ENCODE data around the gene PHF23.

Gene PHF23

DNA sequence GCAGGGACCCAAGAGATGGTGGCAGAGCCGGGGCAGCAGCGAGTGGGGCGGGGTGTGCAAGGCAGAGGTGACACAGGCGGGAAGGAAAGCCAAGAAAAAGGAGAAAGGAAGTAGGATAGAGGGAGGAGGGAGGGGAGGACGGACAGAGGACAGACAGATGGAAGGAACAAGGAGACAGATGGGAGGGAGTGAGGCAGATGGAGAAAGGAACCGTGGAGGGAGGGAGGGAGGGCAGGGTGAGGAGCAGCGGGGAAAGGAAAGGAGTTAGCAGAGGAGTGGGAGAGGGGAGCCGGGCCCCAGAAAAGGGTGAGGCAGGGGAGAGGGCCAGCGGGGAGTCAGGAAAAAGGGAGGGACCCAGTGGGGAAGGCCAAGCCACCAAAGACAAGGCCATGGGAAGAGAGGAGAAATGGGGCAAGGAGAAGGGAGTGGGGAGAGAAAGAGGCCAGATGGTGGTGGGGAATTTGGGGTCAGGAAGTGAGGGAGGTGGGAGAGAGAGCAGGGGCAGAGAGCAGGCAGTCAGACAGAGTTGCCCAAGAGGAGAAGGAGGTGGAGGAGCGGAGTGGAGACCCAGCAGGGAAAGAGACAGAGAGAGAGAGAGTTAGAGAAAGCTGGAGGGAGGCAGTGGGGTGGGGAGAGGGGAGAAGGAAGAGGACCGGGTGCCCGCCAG lies 46.9 kb downstream of the PHF23 start:
- DNase-seq (ENCODE audit: low read depth) = no peak
- TF ChIP-seq, protein P1, sequence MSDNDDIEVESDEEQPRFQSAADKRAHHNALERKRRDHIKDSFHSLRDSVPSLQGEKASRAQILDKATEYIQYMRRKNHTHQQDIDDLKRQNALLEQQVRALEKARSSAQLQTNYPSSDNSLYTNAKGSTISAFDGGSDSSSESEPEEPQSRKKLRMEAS (IDR thresholded peaks at IDR 0.05; ENCODE audit: low read depth, low read length) = no peak
- TF ChIP-seq MYC (IDR thresholded peaks at IDR 0.05; ENCODE audit: low read depth, low read length) = no peak
- no peak for TF ChIP-seq POLR2A (IDR thresholded peaks at IDR 0.05; ENCODE audit: extremely low read depth, insufficient read length)
- TF ChIP-seq, protein P2, sequence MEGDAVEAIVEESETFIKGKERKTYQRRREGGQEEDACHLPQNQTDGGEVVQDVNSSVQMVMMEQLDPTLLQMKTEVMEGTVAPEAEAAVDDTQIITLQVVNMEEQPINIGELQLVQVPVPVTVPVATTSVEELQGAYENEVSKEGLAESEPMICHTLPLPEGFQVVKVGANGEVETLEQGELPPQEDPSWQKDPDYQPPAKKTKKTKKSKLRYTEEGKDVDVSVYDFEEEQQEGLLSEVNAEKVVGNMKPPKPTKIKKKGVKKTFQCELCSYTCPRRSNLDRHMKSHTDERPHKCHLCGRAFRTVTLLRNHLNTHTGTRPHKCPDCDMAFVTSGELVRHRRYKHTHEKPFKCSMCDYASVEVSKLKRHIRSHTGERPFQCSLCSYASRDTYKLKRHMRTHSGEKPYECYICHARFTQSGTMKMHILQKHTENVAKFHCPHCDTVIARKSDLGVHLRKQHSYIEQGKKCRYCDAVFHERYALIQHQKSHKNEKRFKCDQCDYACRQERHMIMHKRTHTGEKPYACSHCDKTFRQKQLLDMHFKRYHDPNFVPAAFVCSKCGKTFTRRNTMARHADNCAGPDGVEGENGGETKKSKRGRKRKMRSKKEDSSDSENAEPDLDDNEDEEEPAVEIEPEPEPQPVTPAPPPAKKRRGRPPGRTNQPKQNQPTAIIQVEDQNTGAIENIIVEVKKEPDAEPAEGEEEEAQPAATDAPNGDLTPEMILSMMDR (IDR thresholded peaks at IDR 0.05; ENCODE audit: low read depth, low read length) = no peak
- H3K4me3 ChIP-seq (ENCODE audit: low read depth, low read length) = no peak overlapping the region

DNA sequence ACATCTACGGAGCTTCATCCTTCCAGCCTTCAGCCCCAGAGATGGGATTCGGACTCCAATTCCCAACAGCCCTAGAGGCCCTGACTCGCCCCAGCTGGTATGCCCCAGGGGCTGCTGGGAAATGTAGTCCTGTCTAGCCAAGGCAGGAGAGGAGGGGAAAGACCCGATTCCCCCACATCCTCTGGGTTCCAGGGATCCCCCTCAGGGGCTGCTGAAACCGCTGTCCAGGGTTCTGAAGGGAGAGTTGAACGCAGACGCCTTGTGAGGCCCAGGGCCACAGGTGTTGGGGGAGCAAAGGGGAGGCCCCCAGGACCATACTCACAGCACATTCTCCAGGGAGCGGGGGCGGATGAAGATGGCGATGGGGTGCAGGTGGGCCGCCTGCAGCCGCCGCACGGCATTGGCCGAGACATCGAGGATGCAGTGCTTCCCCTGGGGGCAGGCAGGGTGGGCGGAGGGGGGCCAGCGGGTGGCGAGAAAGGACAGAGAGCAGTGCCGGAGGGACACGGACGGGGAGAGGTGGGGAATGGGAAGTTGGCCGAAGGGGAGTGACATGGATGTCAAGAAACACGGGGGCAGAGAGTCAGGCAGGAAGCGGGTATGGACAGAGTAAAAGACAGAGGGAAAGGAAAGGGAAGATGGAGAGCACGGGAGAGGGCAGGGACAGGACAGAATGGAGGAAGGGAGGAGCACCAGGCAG lies 47.5 kb downstream of the PHF23 start:
- DNase-seq (ENCODE audit: low read depth) = peak; percentile 35
- TF ChIP-seq POLR2A (IDR thresholded peaks at IDR 0.05; ENCODE audit: extremely low read depth, insufficient read length) (no peak), MYC (IDR thresholded peaks at IDR 0.05; ENCODE audit: low read depth, low read length) (no peak)
- TF ChIP-seq, protein P2 (IDR thresholded peaks at IDR 0.05; ENCODE audit: low read depth, low read length) = no peak
- TF ChIP-seq, protein P1 (IDR thresholded peaks at IDR 0.05; ENCODE audit: low read depth, low read length) = no peak
- no peak overlapping the region for H3K4me3 ChIP-seq (ENCODE audit: low read depth, low read length)

DNA sequence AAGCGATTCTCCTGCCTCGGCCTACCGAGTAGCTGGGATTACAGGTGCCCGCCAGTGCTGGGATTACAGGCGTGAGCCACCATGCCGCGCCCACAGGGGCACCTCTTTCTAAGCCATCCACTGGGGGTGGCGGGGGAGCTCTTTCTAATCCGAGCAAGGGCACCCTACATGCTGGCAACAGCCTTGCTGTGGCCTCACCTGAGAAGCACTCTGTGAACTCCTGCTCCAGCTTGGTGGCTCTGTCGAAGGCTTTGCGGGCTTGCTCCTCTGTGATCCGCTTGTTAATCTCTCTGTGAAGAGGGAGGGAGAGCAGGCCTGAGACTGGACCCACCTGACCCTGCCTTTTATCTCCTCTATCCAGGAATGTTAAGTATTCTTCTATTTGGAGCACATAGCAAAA lies 48.2 kb downstream of the PHF23 start:
- TF ChIP-seq POLR2A (IDR thresholded peaks at IDR 0.05; ENCODE audit: extremely low read depth, insufficient read length) (no peak), MYC (IDR thresholded peaks at IDR 0.05; ENCODE audit: low read depth, low read length) (no peak)
- TF ChIP-seq, protein P1 (IDR thresholded peaks at IDR 0.05; ENCODE audit: low read depth, low read length) = no peak
- TF ChIP-seq, protein P2 (IDR thresholded peaks at IDR 0.05; ENCODE audit: low read depth, low read length) = no peak
- no peak for DNase-seq (ENCODE audit: low read depth)
- H3K4me3 ChIP-seq (ENCODE audit: low read depth, low read length) = no peak overlapping the region

DNA sequence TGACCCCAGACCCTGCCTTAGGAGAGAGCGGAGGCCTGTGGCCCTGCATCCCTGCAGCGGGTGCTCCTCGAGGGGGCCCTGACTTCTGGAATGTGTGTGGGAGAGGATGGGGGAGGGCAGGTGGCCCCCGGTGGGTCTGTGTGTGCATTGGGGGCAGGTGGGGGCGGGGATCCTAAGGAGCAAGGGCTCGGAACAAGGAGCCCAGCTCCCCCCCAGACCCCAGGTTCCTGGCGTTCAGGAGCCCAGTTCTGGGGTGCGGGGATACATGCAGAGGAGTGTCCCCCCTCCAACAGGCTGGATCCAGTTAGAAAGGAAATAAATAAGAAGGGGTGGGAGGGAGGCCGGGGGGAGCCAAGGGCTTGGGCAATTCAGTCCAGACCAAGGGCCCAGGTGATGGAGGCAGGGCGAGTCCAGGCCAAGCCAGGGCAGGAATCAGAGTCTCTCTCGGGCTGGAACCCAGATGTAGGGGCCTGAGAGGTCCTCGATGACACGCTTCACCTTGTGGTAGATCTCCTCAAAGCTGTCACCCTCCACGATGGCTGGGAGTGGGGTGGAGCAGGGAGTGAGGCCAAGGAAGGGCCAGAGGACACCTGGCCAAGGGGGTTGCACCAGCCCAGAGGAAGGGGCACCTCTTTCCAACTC lies 48.9 kb downstream of the PHF23 start:
- no peak overlapping the region for H3K4me3 ChIP-seq (ENCODE audit: low read depth, low read length)
- no peak for DNase-seq (ENCODE audit: low read depth)
- no peak for TF ChIP-seq POLR2A (IDR thresholded peaks at IDR 0.05; ENCODE audit: extremely low read depth, insufficient read length)
- no peak for TF ChIP-seq MYC (IDR thresholded peaks at IDR 0.05; ENCODE audit: low read depth, low read length)
- TF ChIP-seq, protein P1 (IDR thresholded peaks at IDR 0.05; ENCODE audit: low read depth, low read length) = no peak
- TF ChIP-seq, protein P2 (IDR thresholded peaks at IDR 0.05; ENCODE audit: low read depth, low read length) = no peak

DNA sequence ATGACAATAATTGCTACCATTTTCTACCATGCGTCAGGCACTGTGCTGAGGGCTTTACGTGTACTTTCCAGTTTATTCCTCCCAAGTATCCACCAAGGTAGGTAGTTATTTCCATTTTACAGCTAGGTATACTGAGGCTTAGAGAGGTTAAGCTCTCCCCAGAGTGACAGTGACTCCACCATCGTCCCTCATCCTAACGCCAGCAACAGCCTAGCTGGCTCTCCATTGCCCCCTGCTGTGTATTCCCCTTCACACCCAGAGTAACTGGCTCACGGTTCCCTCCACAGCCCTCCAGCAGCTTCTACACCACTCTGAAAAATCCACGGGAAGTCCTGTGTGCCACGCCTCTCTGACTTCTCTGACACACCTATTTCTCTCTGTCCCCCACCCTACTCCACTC lies 53.0 kb downstream of the PHF23 start:
- DNase-seq (ENCODE audit: low read depth) = peak; percentile 39
- TF ChIP-seq, protein P2 (IDR thresholded peaks at IDR 0.05; ENCODE audit: low read depth, low read length) = peak; percentile 16
- TF ChIP-seq, protein P1 (IDR thresholded peaks at IDR 0.05; ENCODE audit: low read depth, low read length) = no peak
- TF ChIP-seq POLR2A (IDR thresholded peaks at IDR 0.05; ENCODE audit: extremely low read depth, insufficient read length) (no peak), MYC (IDR thresholded peaks at IDR 0.05; ENCODE audit: low read depth, low read length) (no peak)
- no peak overlapping the region for H3K4me3 ChIP-seq (ENCODE audit: low read depth, low read length)

All from NB4 (cell line).